Endothelial cell of coronary artery (primary cell): ENCODE results near the gene PPIL6. TPM values are rescaled to one million over a fixed set of nuclear protein-coding genes. Genes with fewer than 3 reads are reported as not detected.

Experiments
- total RNA-seq: library from RNA; depleted of rRNA; stranded (reverse); fragments of >200 nt; gene quantifications from 2 replicates; pipeline ENCODE4 v1.2.3, GENCODE V29; 2014

PPIL6 gene
- 0.85 and 0.99 TPM in 2 replicates for total RNA-seq

DNA sequence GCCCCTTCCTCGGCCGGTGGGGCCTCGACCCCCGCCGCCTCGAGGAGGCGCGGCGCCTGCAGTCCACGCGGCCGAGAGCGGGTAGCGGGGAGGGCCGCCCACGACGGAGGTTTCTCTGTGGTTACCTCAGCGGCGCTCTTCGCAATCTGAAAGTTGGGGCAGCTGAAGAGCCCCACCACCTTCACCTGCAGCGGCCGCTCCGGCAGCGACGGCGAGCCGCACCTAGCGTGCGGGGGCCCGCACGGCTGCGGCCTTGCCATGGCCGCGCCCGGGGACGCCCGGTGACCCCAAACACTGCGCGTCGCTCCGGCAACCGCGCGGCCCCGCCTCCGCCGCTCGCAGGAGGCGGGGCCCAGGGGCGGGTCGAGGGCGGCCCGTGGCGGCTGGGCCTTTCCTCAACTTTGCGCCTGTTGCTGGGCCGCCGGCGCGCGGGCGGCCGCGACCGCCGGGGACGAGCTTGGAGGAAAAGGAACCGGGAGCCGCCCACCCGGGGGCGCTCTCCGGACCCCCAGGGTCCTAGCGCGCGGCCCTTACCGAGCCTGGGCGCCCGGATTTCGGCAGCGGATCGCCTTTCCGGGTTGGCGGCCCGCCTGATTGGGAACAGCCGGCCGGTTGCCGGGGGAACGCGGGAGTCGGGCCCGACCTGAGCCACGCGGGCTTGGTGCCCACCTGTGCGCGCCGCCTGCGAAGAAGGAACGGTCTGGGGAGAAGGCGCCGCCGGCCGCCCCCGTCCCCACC is at the start of gene PPIL6, which contains the start of gene SMPD2:
Gene PPIL6, minus strand, starts transcription at position 298 of the 738 bp plus-strand sequence. Its CDS starts 38 bp downstream, at position 260.
Gene SMPD2, plus strand, starts transcription at position 394 of the 738 bp plus-strand sequence. CDS start 398 bp downstream, outside the sequence.

DNA sequence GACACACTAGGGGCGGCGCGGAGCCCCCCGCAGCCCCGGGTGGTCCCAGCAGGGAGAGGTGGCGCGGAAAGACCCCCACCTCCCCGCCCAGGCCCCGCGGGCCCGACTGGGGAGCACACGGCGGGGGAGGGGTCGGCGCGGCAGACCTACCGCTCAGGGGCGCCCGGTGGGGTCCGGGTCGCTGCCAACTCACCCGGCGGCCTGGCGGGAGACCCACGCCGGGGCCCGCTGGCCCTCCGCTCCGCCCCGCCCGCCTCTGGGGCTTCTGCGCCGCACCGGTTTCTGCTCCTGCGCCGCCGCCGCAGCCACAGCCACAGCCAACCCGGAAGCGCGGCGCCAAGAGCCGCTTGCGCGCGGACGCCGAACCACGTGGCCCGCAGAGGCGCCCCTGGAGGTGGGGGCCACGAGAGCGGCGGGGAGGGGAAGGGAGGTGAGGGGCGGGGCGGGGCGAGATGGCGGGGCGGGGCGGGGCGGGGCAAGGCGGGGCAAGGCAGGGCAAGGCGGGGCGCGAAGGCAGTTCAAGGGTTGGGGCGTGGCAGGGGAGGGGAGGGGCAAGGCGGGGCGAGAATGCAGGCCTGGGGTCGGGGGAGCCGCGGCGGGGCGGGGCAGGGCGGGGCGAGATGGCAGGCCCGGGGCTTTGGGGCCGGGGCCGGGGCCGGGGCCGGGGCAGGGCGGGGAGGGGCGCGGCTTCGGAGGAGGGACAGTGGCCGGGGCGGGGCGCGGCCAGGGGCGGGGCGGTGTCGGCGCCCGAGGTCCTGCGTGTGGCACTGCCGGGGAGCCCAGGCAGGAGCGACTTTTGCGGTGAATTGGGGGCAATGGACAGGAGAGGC is 42.7 kb upstream of the PPIL6 start, which contains the start of gene ZBTB24:
Gene ZBTB24, minus strand, starts transcription at position 315 of the 830 bp plus-strand sequence. CDS start 1,193 bp downstream, outside the sequence.

DNA sequence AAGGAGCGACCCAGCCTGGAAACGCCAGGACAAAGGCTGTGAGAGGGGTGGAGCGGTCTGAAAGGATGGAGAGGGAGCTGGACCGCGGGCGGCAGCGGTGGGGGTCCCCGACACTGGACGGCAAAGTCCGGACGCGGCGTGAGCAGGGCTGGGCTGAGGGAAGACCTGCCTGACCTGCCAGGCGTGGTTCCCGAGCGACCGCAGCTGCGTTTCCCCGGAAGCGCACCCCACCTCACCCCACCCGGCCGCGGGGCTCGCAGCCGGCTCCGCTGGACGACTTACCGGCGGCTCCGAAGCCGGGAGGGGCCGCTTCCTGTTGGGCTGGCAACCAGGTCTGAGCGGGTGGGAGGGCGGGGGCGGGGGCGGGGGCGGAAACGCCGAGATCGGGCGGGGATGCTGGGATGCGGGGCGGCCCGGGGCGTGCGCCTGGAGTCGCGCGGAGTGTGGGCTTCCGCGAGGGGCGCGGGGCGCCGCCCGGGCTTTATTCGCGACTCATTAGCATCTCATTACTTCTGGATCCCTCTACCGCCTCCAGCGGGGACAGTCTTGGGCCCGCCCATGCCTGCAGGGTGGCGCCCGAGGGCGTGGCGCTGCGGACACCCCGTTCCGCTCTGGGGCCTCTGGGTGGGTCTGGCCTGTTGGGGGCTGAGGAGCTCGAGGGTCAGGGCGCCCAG is 15.1 kb upstream of the PPIL6 start, which contains the start of gene MICAL1:
Gene MICAL1, minus strand, starts transcription at position 336 of the 674 bp plus-strand sequence. CDS start 1,576 bp downstream, outside the sequence.

DNA sequence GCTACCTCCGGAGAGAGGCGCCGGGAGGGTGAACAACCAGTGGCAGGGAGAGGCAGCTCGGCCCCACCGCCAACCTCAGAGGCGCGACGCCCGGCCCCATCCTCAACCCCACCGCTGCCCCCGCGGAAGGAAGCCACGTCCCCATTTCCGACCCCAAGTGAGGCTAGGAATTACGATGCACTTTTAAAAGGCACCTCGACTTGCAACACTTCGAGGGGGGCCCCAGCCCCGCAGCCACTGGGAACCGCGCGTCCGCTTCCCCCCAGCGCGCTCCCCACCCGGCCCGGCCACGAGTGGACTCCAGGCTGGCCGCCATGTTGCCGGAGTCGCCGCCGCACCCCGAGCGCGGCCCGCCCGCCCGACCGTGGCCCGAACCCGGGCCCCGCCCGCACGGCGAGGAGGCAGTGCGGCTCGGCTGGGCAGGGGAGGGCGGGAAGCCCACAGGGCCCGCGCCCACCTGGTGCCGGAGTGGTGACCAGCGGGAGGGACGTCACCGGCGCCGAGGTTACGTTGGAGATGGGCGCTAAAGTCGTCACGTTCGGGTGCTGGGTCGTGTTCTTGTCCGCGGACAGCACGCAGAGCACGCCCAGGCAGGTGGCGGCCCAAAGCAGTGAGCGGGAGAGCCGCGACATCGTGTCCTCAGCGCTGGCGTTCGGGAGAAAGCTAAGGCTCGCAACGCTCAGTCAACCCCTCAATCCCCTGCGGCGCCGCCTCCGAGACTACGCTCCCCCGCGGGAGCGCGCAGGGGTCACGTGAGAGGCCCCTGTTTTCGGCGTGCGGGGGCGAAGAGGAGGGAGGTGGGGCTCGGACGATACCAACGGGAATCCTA is 58.5 kb downstream of the PPIL6 start, which contains the start of gene CD164:
Gene CD164, minus strand, starts transcription at position 721 of the 829 bp plus-strand sequence. Its CDS starts 89 bp downstream, at position 632.

Other genes starting within 250 kb of the PPIL6 start
- 97.1 and 141 TPM in 2 replicates for gene CD164, start 58.2 kb downstream of the PPIL6 start, total RNA-seq
- 11.7 and 12.1 TPM in 2 replicates for gene SMPD2, start 96 bp upstream of the PPIL6 start, total RNA-seq
- gene MICAL1, start 15.1 kb upstream of the PPIL6 start, total RNA-seq = 25.8 and 28.4 TPM in 2 replicates
- gene ZBTB24, start 42.6 kb upstream of the PPIL6 start, total RNA-seq = 5.1 and 5.7 TPM in 2 replicates